ENCODE data around the gene DCTN5. TPM values are rescaled to one million over a fixed set of nuclear protein-coding genes. Genes with fewer than 3 reads are reported as not detected.

DCTN5 gene
- total and polyA plus RNA-seq, 2 of the 13 experiments (the other 11 are each of a cell fraction or from before 2014, with no cell fraction given), result 105 to 207 TPM

GRCh38 chr16:23595951-23596720 lies 45.1 kb upstream of the DCTN5 start, which contains the start of gene NDUFAB1 (continued):
- peak; percentile 67; the same call in 1 of the 2 replicates for TF ChIP-seq MTA1 (CRISPR knock-in tag; IDR thresholded peaks at IDR 0.05; ENCODE audit: borderline replicate concordance)
- peak; percentile 99 for TF ChIP-seq PHF8 (CRISPR knock-in tag; IDR thresholded peaks at IDR 0.05)
- peak; percentile 100 for TF ChIP-seq ZMYM4 (CRISPR knock-in tag; IDR thresholded peaks at IDR 0.05)
- peak; percentile 68; the same call in 1 of the 2 replicates for TF ChIP-seq ZNF512 (CRISPR knock-in tag; IDR thresholded peaks at IDR 0.05)
- TF ChIP-seq NONO (IDR thresholded peaks at IDR 0.05), result no peak
- TF ChIP-seq NONO (CRISPR knock-in tag; conservative IDR thresholded peaks at IDR 0.05), result peak; percentile 99
- TF ChIP-seq KDM1A (CRISPR knock-in tag; IDR thresholded peaks at IDR 0.05), result peak; percentile 56
- peak; percentile 80; the same call in 1 of the 2 replicates for TF ChIP-seq ZNF34 (CRISPR knock-in tag; IDR thresholded peaks at IDR 0.05; ENCODE audit: borderline replicate concordance)
- TF ChIP-seq ZNF704 (CRISPR knock-in tag; IDR thresholded peaks at IDR 0.05; ENCODE audit: borderline replicate concordance), result peak; percentile 84; the same call in 1 of the 2 replicates
- TF ChIP-seq ZFP90 (CRISPR knock-in tag; IDR thresholded peaks at IDR 0.05; ENCODE audit: borderline replicate concordance), result peak; percentile 92
- TF ChIP-seq UBTF (CRISPR knock-in tag; IDR thresholded peaks at IDR 0.05), result peak; percentile 82
- TF ChIP-seq ZNF784 (CRISPR knock-in tag; IDR thresholded peaks at IDR 0.05; ENCODE audit: borderline replicate concordance), result peak; percentile 94; the same call in 1 of the 2 replicates
- peak; percentile 24; the same call in 1 of the 2 replicates for TF ChIP-seq LBX2 (CRISPR knock-in tag; IDR thresholded peaks at IDR 0.05; ENCODE audit: borderline replicate concordance)
- TF ChIP-seq SUZ12 (IDR thresholded peaks at IDR 0.05; ENCODE audit: low read depth, low read length), result peak; percentile 66
- peak; percentile 92; the same call in 1 of the 2 replicates for TF ChIP-seq ELK4 (CRISPR knock-in tag; IDR thresholded peaks at IDR 0.05; ENCODE audit: borderline replicate concordance)
- 0 out of 2 replicates have a peak, but pooled peaks have one; percentile 74 for TF ChIP-seq ZMAT3 (CRISPR knock-in tag; conservative IDR thresholded peaks at IDR 0.05)
- TF ChIP-seq SMARCC2 (IDR thresholded peaks at IDR 0.05), result no peak
- TF ChIP-seq ZNF816 (CRISPR knock-in tag; IDR thresholded peaks at IDR 0.05; ENCODE audit: borderline replicate concordance), result peak; percentile 96
- TF ChIP-seq ATF3 (CRISPR knock-in tag; IDR thresholded peaks at IDR 0.05), result peak; percentile 69
- no peak for TF ChIP-seq NFE2 (CRISPR knock-in tag; IDR thresholded peaks at IDR 0.05)
